GM18858 (cell line): ENCODE measurements around the gene TRIM39.
"Not testable (repeated sequence)": the region's sequence is repeated elsewhere in the genome, so short reads cannot be mapped to it uniquely, and the experiment has no call there.

Experiments used
- ATAC-seq: cut with Tn5 transposase; IDR thresholded peaks from one replicate; pipeline ENCODE4 v1.9.1; 2021; ENCODE audit not compliant: unreplicated experiment

TRIM39 gene

GRCh38 chr6:30326526-30327231 lies at the start of gene TRIM39:
Gene TRIM39 (plus strand): TSS chr6:30326927. CDS start chr6:30329318, 2,391 bp downstream.
- ATAC-seq = peak; percentile 50

- not testable (repeated sequence) for ATAC-seq
These were observed 45.7 kb upstream of the TRIM39 start for GRCh38 chr6:30280988-30281387.

DNA sequence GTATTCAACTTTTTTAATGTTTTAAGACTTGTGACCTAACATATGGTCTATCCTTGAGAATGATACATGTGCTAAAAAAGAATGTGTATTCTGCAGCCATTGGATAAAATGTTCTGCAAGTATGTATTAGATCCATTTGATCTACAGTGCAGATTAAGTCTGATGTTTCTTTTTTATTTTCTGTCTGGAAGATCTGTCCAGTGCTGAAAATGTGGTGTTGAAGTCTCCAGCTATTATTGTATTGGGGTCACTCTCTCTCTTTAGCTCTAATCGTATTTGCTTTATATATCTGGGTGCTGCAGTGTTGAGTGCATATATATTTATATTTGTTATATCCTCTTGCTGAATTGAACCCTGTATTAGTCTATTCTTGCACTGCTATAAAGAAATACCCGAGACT lies 44.2 kb upstream of the TRIM39 start:
- no peak for ATAC-seq

- no peak for ATAC-seq
These were observed 43.0 kb upstream of the TRIM39 start for GRCh38 chr6:30283761-30284160.

DNA sequence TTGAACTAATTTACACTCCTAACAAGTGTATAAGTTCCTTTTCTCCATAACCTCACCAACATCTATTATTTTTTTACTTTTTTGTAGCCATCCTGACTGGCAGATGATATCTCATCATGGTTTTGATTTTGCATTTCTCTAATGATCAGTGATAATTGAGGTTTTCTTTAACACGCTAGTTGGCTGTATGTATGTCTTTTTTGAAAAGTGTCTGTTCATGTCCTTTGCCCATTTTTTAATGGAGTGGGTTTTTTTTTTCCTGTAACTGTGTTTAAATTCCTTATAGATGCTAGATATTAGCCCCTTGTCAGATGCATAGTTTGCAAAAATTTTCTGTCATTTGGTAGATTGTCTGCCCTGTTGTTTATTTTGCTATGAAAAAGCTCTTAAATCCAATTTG lies 39.6 kb upstream of the TRIM39 start:
- no peak for ATAC-seq

DNA sequence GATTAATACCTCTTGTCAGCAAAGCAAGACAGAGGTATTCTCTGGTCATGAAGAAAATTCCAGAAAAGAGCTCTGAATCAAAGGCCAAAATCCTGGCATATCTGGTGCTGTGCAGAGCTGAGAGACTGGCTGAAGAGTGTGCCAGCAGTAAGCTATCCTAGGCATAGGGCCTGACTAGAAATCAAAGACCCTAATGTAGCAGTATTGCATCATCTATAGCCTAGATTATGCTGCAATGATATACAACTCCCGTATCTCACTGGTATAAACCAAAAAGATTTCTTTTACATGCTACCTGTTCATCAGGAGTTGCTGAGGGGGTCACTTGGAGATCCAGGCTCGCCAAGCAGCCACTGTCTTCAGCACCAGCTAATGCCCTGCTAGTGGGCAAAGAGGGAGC lies 30.9 kb upstream of the TRIM39 start:
- ATAC-seq = no peak

DNA sequence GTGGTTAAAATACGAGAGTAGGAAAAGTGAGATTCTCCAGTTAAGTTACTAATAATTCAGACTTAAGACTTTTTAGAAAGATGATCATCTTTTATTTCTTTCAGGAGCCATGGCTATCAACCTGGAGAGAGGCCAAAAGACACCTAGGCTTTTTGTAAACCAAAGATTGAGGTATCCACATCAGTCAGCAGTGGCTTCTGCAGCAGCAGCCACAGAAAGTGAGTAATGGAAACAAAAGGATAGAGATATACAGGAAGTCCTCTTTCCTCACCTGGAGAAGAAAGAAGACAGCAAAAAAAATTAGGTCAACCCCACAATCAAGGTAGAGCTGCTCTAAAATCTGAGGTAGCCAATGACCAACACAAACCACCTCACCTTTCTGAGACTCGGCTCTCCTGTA lies 22.7 kb upstream of the TRIM39 start:
- no peak for ATAC-seq

DNA sequence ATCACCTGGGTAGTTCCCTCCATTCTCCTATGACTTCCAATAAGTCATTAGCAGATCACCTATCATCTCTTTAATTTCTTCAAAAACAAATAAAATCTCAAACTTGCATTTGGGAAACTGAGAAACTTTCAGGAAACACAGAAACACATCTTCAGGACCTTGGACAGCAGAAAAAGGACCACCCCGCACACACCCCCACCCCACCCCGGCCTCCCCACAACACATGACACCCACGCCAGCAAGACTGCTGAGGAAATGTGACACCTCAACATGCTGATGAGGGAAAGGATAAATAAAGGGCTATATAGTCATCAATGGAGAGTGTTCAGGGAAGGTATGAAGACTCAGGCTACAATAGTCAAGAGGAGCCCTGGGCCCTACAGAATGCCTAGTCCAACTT lies 15.6 kb upstream of the TRIM39 start:
- ATAC-seq = no peak

GRCh38 chr6:30311671-30312070 lies 15.1 kb upstream of the TRIM39 start:
- no peak for ATAC-seq

- ATAC-seq = no peak
These were observed 14.5 kb upstream of the TRIM39 start for GRCh38 chr6:30312266-30312665.

DNA sequence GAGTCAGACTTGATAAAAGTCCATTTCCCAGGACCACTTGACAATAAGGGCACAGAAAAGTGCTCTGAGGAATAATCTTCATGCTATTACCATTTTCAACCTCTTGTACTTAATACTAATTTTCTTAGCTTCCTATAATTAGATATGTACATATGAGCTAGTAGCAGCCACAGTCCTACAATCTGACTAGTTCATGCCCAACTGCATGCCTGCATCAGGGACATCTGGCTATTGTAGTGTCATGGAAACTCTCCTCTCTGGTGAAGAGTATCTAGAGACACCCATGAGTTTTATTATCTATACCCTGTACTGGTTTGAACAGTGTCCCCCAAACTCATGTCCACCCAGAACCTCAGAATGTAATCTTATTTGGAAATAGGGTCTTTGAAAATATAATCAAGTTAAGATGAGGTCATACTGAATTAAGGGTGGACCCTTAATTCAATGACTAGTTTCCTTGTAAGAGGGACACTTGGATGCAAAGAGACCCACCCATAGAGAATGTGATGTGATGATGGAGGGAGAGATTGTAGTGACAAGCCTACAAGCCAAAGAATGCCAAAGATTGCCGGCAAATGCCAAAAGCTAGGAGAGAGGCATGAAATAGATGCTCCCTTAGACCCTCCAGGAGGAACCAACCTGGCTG lies 13.9 kb upstream of the TRIM39 start:
- ATAC-seq = no peak

DNA sequence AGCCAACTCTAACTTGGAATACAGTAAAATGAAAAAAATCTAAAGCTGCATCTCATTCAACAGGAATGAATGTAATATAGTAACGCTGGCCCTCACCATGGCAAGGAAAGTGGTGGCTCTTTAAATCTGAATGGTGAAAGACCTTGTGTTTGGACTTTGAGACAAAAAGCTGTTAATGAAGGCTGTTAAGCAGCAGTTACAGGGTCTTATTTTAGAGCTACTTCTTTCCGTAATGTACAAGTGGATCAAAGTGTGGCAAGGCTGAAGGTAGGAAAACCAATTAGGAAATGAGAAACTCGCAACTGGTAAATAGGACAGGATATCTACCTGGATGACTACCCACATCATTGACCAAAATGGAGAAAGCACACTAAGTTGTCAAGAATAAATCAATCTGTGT lies 11.6 kb upstream of the TRIM39 start:
- no peak for ATAC-seq

- no peak for ATAC-seq
These were observed 8.7 kb upstream of the TRIM39 start for GRCh38 chr6:30317913-30318589.

DNA sequence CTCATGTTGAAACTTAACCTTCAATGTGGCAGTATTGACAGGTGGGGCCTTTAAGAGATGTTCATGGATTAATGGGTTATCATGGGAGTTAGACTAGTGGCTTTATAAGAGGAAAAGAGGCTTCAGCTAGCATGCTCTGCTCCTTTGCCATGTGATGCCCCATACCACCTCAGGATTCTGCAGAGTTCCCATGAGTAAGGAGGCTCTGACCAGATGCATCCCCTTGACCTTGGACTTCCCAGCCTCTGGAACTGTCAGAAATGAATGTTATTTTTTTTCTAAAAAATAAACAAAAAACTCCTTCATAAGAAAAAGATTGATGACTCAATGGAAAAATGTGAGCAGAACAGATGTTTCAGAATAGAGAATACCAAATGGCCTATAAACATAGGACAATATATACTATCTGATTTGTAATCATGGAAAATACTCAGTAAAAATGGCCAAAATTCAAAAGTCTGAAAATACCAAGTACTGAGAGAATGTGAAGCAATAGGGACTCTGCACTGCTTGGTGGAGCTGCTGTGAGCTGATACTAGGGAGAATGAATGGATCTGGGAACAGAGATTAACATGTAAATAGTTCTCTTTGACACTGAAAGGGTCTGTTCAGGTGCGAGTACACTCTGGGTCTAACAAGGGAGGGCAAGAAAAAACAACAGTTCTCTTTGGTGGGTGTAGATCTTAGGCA lies 7.4 kb upstream of the TRIM39 start:
- no peak for ATAC-seq

GRCh38 chr6:30321692-30322388 lies 4.9 kb upstream of the TRIM39 start:
- no peak for ATAC-seq

- no peak for ATAC-seq
These were observed 3.9 kb upstream of the TRIM39 start for GRCh38 chr6:30322527-30323501.

DNA sequence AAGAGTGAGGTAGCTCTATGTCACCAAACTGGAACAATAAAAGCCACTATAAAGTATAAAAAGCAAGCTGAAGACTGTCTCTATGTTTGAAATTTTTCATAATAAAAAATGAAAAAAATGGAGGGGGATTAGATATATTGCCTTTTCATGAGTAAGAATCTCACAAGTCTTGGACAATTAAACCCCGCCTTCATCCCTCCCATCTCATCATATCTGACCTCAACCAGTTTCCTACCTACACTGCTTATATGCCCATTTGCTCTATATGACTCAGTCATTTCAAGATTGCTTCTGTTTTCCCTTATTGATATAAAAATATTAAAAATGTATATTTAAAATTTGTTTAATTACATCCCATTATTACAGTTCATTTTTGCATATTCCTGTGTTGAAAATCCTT lies 2.9 kb upstream of the TRIM39 start:
- ATAC-seq = no peak

DNA sequence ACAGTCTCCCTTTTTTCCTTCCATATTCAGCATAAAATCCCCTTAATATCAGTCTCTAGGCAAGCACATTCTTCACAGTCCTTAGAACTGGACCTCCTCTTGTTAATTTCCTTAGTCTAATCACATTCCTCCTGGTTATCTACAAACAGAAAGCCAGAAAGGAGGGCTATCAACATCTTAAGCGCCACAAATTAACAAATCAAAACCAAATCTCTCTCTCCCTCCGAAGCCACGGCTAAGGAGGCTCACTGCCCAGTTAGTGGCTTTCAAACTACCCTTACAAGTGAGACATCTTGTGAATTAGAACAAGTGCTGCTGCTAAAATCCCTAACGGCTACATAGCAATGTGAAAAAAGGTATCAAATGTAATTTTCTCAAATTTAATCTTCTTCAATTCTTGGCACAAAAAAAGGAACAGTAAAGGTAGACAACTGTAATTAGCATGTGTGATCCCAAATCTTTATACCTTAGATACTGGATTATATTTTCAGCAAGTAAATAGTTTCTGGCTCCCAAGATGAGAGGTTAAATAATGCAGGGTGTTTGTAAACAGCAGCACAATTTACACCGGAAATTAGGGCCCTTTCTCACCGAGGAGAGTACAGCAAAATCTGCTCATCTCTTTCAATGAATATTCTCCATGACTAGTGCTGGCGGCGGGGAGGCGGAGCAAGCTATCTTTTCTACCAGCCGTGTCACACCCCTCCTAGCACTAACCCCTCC lies 1.4 kb upstream of the TRIM39 start:
- ATAC-seq = no peak

GRCh38 chr6:30325873-30326525 lies 728 bp upstream of the TRIM39 start:
- peak; percentile 11 for ATAC-seq
